Brain pericyte (primary cell): ENCODE measurements around the gene CDC14B.
"Not testable (repeated sequence)": the region's sequence is repeated elsewhere in the genome, so short reads cannot be mapped to it uniquely, and the experiment has no call there.

Experiments used
- DNase-seq: peaks from one replicate; pipeline ENCODE4 v3.0.0-alpha.2; 2012; ENCODE audit warnings: low read depth, low spot score

Gene CDC14B

GRCh38 chr9:96626912-96627311, 7.3 kb upstream of the CDC14B start:
- no peak for DNase-seq

- DNase-seq: no peak
Observed at GRCh38 chr9:96621618-96622017, 2.0 kb upstream of the CDC14B start.

- no peak for DNase-seq
Observed at GRCh38 chr9:96620832-96621269, 1.2 kb upstream of the CDC14B start.

- no peak for DNase-seq
Observed at GRCh38 chr9:96620181-96620514, 505 bp upstream of the CDC14B start.

- no peak for DNase-seq
Observed at GRCh38 chr9:96619124-96619465, 548 bp downstream of the CDC14B start.

- no peak for DNase-seq
Observed at GRCh38 chr9:96618209-96619123, 1.2 kb downstream of the CDC14B start.

GRCh38 chr9:96617439-96618185, 2.0 kb downstream of the CDC14B start:
- DNase-seq: no peak

GRCh38 chr9:96616817-96617438, 2.7 kb downstream of the CDC14B start:
- no peak for DNase-seq

- no peak for DNase-seq
Observed at GRCh38 chr9:96615411-96615810, 4.2 kb downstream of the CDC14B start.

- not testable (repeated sequence) for DNase-seq
Observed at GRCh38 chr9:96614664-96615063, 5.0 kb downstream of the CDC14B start.

- DNase-seq: no peak
Observed at GRCh38 chr9:96612966-96613589, 6.6 kb downstream of the CDC14B start.

GRCh38 chr9:96612105-96612965, 7.3 kb downstream of the CDC14B start:
- peak; percentile 21 for DNase-seq

GRCh38 chr9:96611302-96611701, 8.3 kb downstream of the CDC14B start:
- DNase-seq: no peak

GRCh38 chr9:96609732-96610131, 9.9 kb downstream of the CDC14B start:
- no peak for DNase-seq

GRCh38 chr9:96607971-96608370, 11.7 kb downstream of the CDC14B start:
- DNase-seq: no peak

GRCh38 chr9:96605328-96605727, 14.3 kb downstream of the CDC14B start:
- DNase-seq: no peak

- no peak for DNase-seq
Observed at GRCh38 chr9:96604004-96604319, 15.7 kb downstream of the CDC14B start.

GRCh38 chr9:96603305-96604003, 16.2 kb downstream of the CDC14B start:
- no peak for DNase-seq

- DNase-seq: no peak
Observed at GRCh38 chr9:96599298-96599697, 20.3 kb downstream of the CDC14B start.

- no peak for DNase-seq
Observed at GRCh38 chr9:96596601-96597111, 23.0 kb downstream of the CDC14B start.
